GM12878 (cell line): ENCODE results near the gene SNTN. TPM values are rescaled to one million over a fixed set of nuclear protein-coding genes. Genes with fewer than 3 reads are reported as not detected.

Source experiments
- ATAC-seq: fragments of 200-7000 bp; cut with Tn5 transposase; 3 replicates; pipeline ENCODE4 v1.9.1; 2020; ENCODE audit warnings: mild to moderate bottlenecking, moderate library complexity
- BruUV-seq: library from RNA; stranded (reverse); fragments of 400-500 nt; replicated peaks from 2 replicates; lab custom pipeline; 2021; lab: Mats Ljungman, UMichigan
- CTCF ChIA-PET: fragments of 300-600 bp; sonication (Branson Sonifier 250); formaldehyde crosslinking; extraction: SDS; loops from one replicate; lab custom pipeline; 2021; ENCODE audit warnings: inconsistent platforms; lab: Yijun Ruan, JAX
- POLR2A ChIA-PET: fragments of 350-600 bp; formaldehyde crosslinking; extraction: SDS; loops from one replicate; lab custom pipeline; 2021; ENCODE audit warnings: inconsistent platforms; lab: Charles Lee
- RAD21 ChIA-PET: fragments of 300-600 bp; sonication (Branson Sonifier 250); formaldehyde crosslinking; loops from one replicate; lab custom pipeline; 2023; ENCODE audit warnings: antibody characterized with exemption; ENCODE audit not compliant: unreplicated experiment; lab: Charles Lee
- SMC1A ChIA-PET: fragments of 300-600 bp; sonication (Branson Sonifier 250); formaldehyde crosslinking; loops from one replicate; lab custom pipeline; 2023; ENCODE audit not compliant: unreplicated experiment, uncharacterized antibody; lab: Charles Lee
- DNase-seq: peaks from one replicate; pipeline ENCODE4 v3.0.0-alpha.2; 2011; ENCODE audit warnings: low read depth, low spot score
- FAIRE-seq: peaks from 3 replicates; lab custom pipeline; 2011; peaks lifted over from hg19 to GRCh38; lab: Jason Lieb, UNC
- H2AFZ ChIP-seq: 2 replicates; pipeline ENCODE4 v1.6.0; 2011; ENCODE audit warnings: low read depth, low read length, control low read depth; ENCODE audit not compliant: control insufficient read depth
- H3K27ac ChIP-seq: 2 replicates; pipeline ENCODE4 v1.5.1; 2011; ENCODE audit warnings: control low read depth; ENCODE audit not compliant: control insufficient read depth, insufficient read depth
- H3K27me3 ChIP-seq, 2 experiments: replicated peaks in 1 of 2; 2 replicates each; pipeline versions ENCODE4 v1.6.0 to v1.6.1; 2011; ENCODE audit warnings: low read length in 1 of 2; ENCODE audit not compliant: control insufficient read depth in 2 of 2, insufficient read depth in 2 of 2
- H3K36me3 ChIP-seq, 2 experiments: 2 replicates each; pipeline ENCODE4 v1.5.1; 2011; ENCODE audit warnings: low read length in 1 of 2; ENCODE audit not compliant: control insufficient read depth in 2 of 2, insufficient read depth in 2 of 2
- H3K4me1 ChIP-seq: 2 replicates; pipeline ENCODE4 v1.6.1; 2011; ENCODE audit warnings: mild to moderate bottlenecking, low read length, moderate library complexity, mixed read lengths; ENCODE audit not compliant: control insufficient read depth, insufficient read depth
- H3K4me2 ChIP-seq: 2 replicates; pipeline ENCODE4 v1.6.0; 2011; ENCODE audit warnings: control low read depth; ENCODE audit not compliant: control insufficient read depth, insufficient read depth
- H3K4me3 ChIP-seq: fragments of 200-600 bp; sonication (generic); 2 replicates; pipeline ENCODE4 v1.5.1; 2016
- H3K79me2 ChIP-seq: 2 replicates; pipeline ENCODE4 v1.6.0; 2011; ENCODE audit warnings: low read length; ENCODE audit not compliant: control insufficient read depth, insufficient read depth
- H3K9ac ChIP-seq: 2 replicates; pipeline ENCODE4 v1.8.0; 2011; ENCODE audit warnings: low read length, control low read depth, mixed read lengths; ENCODE audit not compliant: control insufficient read depth, insufficient read depth
- H3K9me3 ChIP-seq: replicated peaks from 3 replicates; pipeline ENCODE4 v1.5.1; 2011; ENCODE audit warnings: mild to moderate bottlenecking, low read length; ENCODE audit not compliant: control insufficient read depth, insufficient read depth
- H4K20me1 ChIP-seq: 2 replicates; pipeline ENCODE4 v1.6.0; 2011; ENCODE audit not compliant: control insufficient read depth, insufficient read depth
- CBX3 ChIP-seq: fragments of 200-600 bp; sonication (generic); IDR thresholded peaks from 2 replicates; pipeline ENCODE4 v1.6.1; 2016; ENCODE audit warnings: low read depth, borderline replicate concordance
- MTA3 ChIP-seq: IDR thresholded peaks from 2 replicates; pipeline ENCODE4 v1.6.1; 2012; ENCODE audit warnings: low read length, inconsistent platforms, borderline replicate concordance
- PAX8 ChIP-seq: fragments of 450-650 bp; IDR thresholded peaks from 2 replicates; pipeline ENCODE4 v1.6.1; 2017; ENCODE audit warnings: mild to moderate bottlenecking, moderate library complexity
- ZNF207 ChIP-seq: fragments of 450-650 bp; IDR thresholded peaks from 2 replicates; pipeline ENCODE4 v1.6.1; 2014; ENCODE audit warnings: antibody characterized with exemption, mild to moderate bottlenecking, borderline replicate concordance
- WGBS: methylation state at CpG from one replicate; pipeline ENCODE4 v1.1.6; 2016; ENCODE audit warnings: low lambda C conversion rate; ENCODE audit not compliant: insufficient replicate concordance, insufficient coverage; ENCODE audit errors: missing lambda C conversion rate; 5-methylcytosine and 5-hydroxymethylcytosine counted together
- in situ Hi-C: fragments of 300-500 bp; cut with MboI; formaldehyde crosslinking; loops from 9 replicates; pipeline ENCODE4 v1.14.3; 2018; ENCODE audit warnings: mixed read lengths
- intact Hi-C: fragments of 100-400 bp; cut with micrococcal nuclease; formaldehyde crosslinking; loops from one replicate; pipeline ENCODE4 v1.14.2; 2022; ENCODE audit not compliant: unreplicated experiment
- polyA plus RNA-seq, 11 experiments: library from polyadenylated mRNA; depleted of rRNA in 4 of 11; unstranded in 6 of 11; stranded (reverse) in 5 of 11; fragments of >200 nt; fragmentation: Nextera tagmentation in 4 of 11; fragmentation: Illumina TruSeq in 1 of 11; extraction: Ambion mirVana in 4 of 11; extraction: Trizol in 1 of 11; gene quantifications; 1 replicate in 1 of 11; 2 replicates in 10 of 11; pipeline versions ENCODE4 v1.2.1 to v1.2.3, GENCODE V29; 2011 to 2016; ENCODE audit warnings: inconsistent platforms in 2 of 11, missing spikeins in 2 of 11, low read depth in 1 of 11
- total RNA-seq, 4 experiments: library from RNA; depleted of rRNA in 3 of 4; stranded (reverse); fragments of >200 nt in 3 of 4; fragmentation: Illumina TruSeq in 1 of 4; extraction: Trizol in 1 of 4; gene quantifications; 2 replicates each; pipeline versions ENCODE4 v1.2.1 to v1.2.3, GENCODE V29; 2013 to 2021
- TF ChIP-seq, protein P1 (sequence below): IDR thresholded peaks from 2 replicates; pipeline ENCODE4 v1.6.1; 2011; ENCODE audit warnings: mild to moderate bottlenecking, low read depth, low read length, moderate library complexity; ENCODE audit not compliant: insufficient replicate concordance
- TF ChIP-seq, protein P2 (sequence below): fragments of 450-650 bp; IDR thresholded peaks from 2 replicates; pipeline ENCODE4 v1.6.1; 2014; ENCODE audit warnings: mild to moderate bottlenecking

SNTN gene
- total and polyA plus RNA-seq, 10 of the 15 experiments (the other 5 are each of a cell fraction or from before 2014, with no cell fraction given): not detected

DNA sequence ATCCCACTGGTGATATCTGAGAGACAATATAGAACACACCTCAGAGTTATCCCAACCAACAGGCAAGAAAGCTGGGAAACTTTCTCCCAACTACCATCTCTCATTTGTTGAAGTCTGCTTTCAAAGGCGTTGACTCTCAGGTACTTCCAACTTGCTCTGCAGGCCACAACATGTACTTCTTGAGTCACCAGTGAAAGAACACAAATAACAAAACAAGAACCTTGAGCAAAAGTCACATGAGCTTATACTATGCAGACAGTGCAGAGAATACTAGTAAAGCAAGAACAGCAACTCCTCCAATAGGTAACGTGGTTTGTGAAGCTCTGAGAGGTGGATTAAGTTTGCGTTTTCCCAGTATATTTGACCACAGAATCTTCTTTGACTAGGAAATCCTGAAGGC, 20.6 kb downstream of the SNTN start:
- no peaks in the 10 kb centered on the region for H3K36me3 ChIP-seq
- no peaks in the 10 kb centered on the region for H3K4me1 ChIP-seq
- no peak for TF ChIP-seq CBX3
- no peak for TF ChIP-seq MTA3
- TF ChIP-seq ZNF207: no peak
- TF ChIP-seq, protein P1, sequence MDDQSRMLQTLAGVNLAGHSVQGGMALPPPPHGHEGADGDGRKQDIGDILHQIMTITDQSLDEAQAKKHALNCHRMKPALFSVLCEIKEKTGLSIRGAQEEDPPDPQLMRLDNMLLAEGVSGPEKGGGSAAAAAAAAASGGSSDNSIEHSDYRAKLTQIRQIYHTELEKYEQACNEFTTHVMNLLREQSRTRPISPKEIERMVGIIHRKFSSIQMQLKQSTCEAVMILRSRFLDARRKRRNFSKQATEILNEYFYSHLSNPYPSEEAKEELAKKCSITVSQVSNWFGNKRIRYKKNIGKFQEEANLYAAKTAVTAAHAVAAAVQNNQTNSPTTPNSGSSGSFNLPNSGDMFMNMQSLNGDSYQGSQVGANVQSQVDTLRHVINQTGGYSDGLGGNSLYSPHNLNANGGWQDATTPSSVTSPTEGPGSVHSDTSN: no peak
- TF ChIP-seq PAX8: no peak
- TF ChIP-seq, protein P2, sequence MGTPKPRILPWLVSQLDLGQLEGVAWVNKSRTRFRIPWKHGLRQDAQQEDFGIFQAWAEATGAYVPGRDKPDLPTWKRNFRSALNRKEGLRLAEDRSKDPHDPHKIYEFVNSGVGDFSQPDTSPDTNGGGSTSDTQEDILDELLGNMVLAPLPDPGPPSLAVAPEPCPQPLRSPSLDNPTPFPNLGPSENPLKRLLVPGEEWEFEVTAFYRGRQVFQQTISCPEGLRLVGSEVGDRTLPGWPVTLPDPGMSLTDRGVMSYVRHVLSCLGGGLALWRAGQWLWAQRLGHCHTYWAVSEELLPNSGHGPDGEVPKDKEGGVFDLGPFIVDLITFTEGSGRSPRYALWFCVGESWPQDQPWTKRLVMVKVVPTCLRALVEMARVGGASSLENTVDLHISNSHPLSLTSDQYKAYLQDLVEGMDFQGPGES: no peak
- intact Hi-C loops (loop anchor here (10.0 kb wide), 1 partner anchor 142 kb away; the partner anchor contains the start of gene C3orf49), in situ Hi-C loops (no loop called here)
- ChIA-PET RAD21 (no interaction called here), SMC1A (no interaction called here), CTCF (interaction anchor here (0.6 to 1.5 kb wide), 2 partner anchors 10 to 308 kb away, joined by 3 read pairs; no protein-coding TSS in a partner anchor), POLR2A (no interaction called here)
- no TSS peak for BruUV-seq
- no peaks in the 10 kb centered on the region for H3K79me2 ChIP-seq
- no peak overlapping the region for H3K4me2 ChIP-seq
- DNase-seq (no peak), ATAC-seq (no peak), FAIRE-seq (no peak)
- H4K20me1 ChIP-seq: no peaks in the 10 kb centered on the region
- H3K4me3 ChIP-seq: no peak overlapping the region
- 24% methylated on average over 3 of the region's 3 CpGs for WGBS
- no peak overlapping the region for H2AFZ ChIP-seq
- no peaks in the 10 kb centered on the region for H3K27me3 ChIP-seq
- no peak overlapping the region for H3K9ac ChIP-seq
- no peaks in the 10 kb centered on the region for H3K9me3 ChIP-seq
- no peak overlapping the region for H3K27ac ChIP-seq
